CD4-positive, alpha-beta T cell treated with Interferon alpha-2 for 1 hour (primary cell): Measurements from ENCODE around the gene NCOR2.

Experiments
- DNase-seq, 2 donors: peaks; one replicate each; pipeline ENCODE4 v3.0.0-alpha.2; 2020 to 2022

Gene NCOR2

DNA sequence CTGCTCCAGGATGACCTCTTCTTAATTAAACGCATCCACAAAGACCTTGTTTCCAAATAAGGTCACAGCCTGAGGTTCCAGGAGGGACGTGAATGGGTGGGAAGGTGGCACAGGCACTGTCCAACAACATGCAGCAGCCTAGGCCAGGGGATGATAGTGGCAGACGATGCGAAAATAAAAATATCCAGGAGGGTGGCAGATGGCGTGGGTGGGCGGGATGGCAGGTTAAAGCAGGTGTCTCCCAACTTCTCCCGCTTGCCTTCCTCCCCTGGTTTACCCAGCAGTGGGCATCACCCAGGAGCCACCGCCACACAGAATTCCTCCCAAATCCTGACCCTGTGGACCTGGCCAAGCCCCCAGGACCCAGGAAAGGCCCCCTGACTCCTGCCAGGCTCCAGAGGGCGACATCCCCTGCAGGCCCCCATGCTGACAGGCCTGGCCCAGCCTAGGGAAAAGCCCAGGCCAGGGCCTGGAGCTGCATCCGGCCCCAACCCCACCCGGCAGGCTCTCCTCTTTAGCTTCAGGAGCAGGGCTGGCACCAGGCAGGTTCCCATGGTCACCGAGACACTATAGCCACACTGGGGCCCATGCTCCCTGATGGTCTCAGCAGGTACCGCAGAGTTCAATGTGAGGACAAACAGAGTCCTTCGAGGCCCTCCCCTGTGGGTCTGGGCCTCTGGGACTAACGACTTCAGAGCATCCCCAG is 9.7 kb downstream of the NCOR2 start:
- no peak for DNase-seq

DNA sequence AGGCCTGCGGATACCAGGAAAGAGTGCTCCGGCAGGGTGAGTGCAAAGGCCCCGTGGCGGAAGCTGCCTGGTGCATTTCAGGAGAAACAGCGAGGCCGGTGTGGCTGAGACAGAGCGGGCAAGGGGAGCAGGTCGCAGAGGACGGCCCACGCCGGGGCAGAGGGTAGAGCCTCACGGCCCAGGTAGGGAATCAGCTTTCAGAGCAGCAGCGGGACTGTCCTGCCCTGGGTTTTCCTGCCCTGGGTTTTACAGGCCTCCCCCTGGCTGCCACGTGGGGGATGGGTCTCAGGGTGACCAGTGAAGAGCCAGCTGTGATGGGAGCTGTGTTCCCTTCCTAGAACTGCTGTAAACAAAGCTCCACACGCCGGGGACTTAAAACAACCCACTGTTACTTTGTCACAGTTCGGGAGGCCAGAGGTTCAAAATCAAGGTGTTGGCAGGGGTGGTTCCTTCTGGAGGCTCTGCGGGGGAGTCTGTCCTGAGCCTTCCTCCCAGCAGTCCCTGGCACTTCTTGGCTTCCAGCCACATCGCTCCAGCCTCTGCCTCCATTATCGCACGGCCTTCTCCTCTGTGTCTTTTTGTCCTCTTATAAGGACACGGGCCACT is 10.4 kb downstream of the NCOR2 start:
- DNase-seq: no peak

DNA sequence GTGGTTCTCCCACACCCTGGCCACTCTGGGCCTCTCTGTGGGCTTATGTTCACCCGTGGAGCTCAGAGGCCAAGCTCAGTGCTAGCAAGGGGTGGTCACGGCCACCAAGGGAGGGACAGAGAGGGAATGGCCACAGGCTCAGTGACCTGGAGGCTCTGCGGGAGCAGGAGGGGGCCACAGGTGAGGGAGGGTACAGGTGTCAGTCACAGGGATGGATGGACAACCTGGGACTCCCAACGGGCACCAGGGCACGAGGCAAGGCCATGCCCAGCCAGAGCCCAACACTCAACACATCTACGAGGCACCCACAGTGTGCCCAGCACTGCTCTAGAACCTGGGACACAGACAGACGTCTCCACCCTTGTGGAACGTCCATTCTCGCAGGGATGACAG is 11.3 kb downstream of the NCOR2 start:
- DNase-seq: no peak

DNA sequence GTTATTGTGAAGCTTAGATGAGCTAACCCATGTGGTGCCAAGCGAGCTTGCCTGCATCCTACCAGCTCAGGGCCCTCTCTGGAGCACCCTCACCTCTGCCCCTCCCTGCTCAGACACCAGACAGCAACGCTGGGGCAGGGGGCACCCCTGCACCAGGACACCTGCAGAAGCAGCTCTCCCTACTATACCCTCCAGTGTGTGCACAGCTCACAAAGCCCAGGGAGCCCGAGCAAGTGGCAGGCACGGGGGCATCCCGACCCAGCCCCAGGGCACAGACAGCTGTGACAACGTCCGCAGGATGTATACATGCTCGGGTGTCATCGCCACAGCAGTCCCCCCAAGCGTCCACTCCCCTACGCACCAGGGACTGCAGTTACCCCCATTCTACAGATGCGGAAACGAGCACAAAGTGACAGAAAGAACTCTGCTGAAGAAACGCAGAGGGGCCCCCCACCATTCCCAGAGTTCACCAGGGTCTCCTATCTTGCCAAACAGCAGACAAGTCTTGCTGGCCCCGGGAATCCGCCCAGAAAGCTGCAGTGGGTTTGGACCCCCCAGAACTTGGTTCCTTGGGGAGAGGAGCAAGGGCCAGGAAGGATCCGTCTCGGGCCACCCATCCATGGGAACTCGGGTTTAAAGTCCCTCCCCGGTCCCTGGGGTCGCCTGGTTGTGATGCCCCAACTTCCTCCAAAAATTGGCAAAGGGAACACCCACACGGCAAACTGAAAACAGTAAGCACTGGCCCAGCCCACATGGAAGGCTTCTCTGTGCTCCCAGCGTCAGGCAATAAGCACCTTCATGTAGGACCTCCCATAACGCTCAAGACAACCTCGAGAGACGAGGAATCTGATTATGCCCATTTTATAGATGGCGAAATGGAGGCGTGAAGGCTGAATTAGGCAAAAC is 12.0 kb downstream of the NCOR2 start:
- DNase-seq: no peak

DNA sequence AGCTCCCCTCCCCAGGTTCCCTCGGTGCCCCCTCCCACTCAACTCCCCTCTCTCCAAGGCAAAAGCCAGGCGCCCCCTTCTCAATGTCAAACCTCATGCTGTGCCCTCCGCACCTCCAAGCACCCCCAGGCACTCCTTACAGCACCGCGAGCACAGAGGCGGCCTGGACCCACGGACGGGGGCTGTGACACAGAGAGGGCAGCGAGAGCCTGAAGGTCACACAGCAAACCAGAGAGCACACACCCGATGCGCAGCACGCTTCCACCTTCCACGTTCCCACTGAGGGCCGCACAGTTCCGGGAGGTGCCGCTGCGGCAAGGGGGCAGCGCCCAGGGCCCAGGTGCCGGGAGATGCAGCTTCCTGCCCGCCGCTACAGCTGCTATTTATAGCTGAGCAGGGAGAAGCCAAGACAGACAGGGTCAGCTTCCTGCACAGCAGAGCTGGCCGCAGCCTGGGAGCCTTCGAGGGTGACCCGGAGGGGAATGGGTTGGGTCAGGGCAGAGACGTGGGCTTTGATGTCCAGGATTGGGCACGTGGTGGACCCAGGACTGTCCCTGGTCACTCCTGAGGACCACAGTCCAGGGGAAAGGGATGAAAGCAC is 12.9 kb downstream of the NCOR2 start:
- no peak for DNase-seq

DNA sequence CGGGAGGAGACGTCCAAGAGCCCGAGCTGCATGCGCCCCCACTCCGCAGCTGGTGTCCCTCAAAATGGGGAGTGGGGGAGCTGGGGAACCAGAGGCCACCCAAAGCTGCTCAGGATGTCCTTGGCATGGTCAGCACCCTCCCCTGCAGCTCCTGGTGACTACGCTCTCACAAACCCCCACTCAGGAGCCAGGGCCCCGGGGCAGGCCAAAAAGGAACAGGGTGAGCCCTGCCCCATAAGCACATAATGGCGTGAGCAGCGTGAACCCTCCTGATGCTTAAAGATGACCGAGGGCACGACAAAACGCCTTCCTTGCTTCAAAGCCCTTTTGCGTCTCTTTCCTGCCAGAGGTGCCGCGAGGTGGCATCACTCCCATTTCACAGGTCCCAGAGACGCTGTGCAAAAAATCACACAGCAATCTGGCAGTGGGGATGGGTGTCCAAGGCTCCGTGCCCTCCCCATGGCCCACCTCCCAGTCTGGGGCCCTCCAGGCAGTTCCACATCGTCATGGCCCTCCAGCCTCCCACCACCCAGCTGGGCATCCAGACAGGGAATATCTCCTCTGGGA is 13.5 kb downstream of the NCOR2 start:
- no peak for DNase-seq

DNA sequence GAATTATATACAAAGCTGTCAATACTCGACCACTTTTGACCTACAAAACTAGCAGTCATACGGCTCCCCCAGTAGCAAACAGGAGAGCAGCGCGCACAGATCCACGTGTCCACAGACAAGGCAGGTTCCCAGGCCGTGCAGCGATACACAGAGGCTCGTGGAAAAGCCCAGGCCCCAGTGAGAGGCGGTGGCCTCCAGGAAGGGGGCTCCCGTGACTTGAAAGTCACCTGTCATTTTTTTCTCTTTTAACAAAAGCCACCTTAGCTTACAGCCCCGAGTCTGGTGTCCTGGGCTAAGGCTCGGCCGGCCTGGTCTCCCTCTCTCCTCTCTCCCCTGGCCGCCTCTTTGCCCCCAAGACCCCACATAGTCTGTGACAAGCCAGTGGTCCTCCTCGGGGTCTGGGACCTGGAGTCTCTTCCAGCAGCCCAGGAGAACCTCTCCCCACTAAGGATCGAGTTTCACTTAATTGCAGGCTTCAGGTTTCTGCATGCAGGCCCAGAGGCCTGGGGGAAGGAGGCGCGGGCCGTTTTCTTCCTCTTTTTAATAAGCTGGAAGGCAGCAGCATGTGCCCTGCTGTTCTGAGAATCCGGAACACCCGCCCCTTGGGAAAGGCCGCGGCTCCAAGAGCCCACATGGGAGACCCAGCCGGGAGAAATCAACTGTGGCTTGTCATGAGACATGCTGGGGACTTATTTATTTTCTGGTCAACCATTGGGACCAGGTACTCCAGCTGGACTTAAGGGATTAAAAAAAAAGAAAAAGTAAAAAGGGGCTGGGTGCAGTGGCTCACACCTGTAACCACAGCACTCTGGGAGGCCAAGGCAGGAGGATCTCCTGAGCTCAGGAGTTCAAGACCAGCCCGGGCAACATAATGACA is 15.9 kb downstream of the NCOR2 start:
- peak in 1 of 2 donors; percentile 51 for DNase-seq

DNA sequence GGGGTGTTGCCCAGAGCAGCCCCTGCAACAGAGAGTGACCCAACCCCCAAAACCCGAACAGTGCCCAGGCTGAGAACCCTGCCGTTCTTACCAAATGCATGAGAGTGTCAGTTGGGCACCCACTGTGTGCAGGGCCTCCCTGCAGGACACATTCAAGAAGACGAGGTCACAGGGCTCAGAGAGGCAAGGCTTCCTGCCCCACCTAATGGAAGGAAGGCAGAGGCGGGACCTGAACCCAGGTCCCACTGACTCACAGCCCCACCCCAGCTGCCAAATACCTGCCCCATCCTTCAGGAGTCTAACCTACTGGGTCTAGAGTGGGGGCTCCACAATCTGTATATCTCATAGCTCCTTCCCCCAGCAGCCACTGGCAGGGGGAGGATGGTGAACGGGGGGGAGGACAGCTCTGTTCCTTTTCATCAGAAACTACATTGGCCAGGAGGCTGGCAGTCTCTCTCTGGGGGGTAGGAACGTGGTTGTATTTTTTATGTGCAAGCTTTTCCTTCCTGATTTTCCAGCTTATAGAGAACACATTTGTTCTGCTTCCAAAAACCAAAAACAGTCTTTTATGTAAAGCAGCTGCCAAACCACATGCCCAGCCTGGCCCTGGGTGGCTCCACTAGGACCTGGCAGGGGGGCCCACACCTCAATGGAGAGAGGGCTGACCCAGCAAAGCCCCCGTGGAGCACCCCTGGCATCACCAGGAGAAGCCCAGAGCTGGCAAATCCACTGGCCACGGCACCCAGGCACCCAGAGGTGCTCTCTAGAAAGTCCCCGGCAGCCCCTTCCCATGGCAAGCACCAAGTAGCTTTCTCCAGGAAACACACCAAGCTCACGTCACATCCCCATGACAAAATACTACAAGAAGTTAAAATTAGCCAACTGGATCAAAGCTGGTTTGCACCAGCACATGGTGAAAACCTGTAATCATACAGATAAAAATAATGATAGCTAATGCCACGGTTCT is 17.0 kb downstream of the NCOR2 start:
- DNase-seq: no peak

DNA sequence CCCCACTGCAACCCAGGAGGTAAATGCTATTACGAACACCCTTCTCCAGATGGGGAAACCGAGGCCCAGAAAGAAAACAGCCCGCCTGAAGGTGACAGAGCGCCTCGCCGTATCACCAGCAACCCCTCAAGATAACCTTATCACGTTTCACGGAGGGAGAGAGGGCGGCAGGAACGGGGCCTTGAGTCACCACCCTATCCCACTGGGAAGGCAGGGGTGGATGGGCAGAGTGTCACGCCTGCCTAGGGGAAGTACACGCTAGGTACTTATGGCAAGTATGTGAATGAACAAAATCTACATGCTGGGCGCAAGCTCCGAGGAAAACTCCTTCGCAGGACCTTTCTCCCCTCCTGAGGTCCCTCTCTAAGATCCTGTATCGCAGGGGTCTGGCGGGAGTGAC is 17.8 kb downstream of the NCOR2 start:
- DNase-seq: no peak

DNA sequence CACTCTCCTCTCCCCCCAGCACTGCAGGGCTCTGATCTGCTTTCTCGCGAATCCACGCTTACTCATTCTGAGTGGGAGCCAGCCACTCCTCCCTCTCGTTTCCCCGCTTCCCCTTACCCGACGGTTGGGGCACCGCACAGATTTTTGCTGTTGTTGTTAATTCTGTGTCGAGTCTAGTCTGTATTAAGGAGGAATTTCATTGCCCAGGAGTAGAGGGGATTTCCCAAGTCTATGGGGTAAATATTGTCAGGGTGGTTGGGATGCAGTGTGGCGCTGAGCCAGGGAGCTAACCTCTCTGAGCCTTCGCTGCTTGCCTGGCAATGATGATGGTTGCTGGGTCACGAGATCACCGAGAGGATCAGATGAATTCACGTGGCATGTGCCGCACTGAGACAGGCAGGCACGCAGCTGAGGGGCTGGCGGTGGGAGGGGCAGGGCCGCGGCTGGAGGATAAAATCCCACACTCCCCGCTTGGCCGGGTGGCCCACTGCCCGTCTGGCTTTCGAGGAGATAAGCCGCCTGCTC is 18.5 kb downstream of the NCOR2 start:
- peak in 1 of 2 donors; percentile 30 for DNase-seq

DNA sequence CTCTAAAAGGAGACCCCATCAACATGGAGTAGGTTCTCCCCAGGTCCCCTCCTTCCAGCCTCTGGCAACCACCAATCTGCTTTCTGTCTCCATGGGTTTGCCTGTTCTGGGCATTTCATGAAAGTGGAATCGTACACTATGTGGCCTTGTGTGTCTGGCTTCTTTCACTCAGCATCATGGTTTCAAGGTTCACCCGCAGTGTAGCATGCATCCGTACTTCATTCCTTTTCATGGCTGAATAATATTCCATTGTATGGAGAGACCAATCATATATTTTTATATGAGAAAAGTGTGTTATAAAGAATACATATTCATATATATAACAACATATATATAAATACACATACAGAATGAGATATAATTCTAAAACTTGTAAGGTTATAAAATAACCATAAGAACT is 19.8 kb downstream of the NCOR2 start:
- DNase-seq: no peak

DNA sequence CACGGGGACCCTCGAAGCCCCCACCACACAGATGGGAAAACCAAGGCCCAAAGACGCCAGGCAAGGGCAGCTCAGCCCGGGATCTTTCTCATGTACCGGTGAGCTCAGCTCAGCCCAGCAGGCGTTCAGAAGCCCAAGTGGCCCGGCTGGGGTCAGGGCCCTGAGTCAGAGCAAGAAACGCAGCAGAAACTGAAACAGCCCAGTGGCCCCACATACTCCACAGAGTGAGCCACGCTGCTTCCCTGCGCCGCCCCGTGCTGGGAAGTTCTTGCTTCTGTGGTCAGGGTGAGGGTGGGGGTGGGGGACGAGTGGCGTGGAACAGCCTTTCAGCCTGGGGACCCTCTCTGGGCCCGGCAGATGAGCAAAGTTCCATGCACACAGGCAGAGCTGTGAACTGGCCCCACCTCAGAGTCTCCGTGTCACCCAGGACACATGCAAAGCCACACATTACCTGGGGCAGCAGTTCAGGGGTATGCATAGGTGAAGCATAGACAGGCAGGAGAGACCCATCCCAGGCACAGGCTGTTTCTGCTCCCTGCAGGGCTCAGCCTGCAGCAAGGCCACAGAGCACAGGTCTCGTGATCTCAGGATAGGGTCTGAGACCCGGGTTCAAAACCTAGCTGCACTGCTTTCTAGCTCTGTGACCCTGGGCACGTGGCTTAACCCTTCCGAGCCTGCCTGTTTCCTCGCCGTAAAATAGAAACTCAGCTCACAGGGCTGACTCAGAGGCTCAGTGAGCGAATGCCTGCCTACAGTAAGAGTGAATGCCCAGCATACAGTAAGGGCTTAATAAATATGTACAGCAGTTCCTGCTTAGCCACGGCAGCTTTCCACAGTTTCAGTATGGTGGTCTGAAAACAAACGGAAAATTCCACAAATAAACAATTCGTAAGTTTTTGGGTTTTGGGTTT is 21.6 kb downstream of the NCOR2 start:
- DNase-seq: peak; percentile 41 to 50

DNA sequence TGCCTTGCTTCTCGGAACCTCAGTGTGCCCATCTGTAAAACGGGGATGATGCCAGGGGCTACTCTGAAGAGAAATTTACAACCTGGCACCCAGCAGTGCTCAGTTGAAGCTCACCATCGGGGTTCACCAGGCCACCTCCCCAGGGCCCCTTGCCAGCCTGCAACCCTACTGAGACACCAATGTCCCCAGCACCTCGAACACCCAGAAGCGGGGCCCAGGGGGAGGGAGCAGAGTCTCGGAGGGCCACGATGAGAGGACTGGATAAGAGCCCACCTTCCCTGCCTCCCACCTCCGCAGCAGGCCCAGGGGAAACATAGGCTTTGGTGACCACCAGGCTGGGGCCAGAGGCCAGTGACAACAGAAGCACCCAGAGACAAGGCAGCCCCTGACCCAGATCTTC is 22.4 kb downstream of the NCOR2 start:
- DNase-seq: no peak

DNA sequence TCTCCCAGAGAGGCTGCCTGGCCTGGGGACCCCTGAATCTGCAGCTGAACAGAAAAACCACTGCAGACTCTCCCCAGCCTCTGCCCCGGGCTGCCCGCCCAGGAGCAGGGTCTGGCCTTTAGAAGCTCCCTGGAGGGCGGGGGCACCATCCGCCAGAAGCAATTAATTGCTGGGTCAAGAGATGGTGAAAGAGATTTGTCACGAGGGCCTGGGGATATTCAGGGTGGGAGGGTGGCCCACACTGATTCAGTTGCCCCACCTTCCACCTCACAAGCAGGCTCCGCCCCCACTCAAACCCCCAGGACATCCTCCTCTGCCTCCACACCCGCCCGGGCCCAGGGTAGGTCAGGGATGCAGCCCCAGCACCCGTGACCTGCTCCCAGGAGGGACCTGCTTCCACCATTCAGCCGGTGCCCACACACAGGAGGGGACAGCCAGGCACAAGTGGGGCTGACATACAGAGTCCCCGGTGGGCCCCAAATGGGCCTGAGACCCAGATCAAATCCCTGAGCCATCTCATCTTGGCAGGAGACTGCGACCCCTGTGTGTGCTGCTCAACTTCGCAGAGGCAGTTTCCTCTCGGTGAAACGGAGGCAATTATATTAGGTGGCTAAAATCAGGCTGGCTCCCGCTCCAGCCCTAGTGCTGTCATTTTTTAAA is 23.0 kb downstream of the NCOR2 start:
- no peak for DNase-seq

DNA sequence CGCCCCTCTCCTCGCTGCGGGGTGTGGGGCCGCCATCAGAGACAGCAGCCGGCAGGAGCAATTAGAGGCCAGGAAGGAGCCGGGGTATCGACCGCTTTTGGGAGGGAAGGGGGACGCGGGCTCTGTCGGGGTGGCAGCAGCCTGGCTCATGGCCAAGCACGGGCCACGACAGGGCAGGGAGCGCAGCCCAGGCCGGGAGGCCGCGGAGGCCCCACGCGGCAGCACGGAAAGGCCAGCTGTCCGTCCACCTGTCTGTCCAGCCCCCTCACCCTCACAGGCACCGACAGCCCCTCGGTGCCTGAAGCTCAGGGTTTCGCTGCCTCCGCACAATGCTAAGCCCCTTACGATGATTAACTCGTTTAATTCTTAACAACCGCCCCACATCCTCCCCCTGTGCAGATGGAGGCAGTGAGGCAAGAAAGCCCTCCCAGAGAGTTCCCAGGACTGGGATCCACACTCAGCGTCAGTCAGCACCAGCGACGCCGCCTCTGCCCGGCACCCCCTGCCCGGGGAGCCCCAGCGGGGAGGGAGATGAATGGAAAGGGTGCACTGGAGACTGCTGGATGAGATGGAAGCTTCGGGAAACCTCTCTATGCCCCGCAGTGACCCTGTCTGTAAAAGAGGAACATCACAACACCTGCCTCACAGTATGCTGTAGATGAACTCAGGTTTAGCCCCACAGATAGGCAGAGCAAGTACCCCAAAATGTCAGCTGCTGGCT is 23.7 kb downstream of the NCOR2 start:
- no peak for DNase-seq

DNA sequence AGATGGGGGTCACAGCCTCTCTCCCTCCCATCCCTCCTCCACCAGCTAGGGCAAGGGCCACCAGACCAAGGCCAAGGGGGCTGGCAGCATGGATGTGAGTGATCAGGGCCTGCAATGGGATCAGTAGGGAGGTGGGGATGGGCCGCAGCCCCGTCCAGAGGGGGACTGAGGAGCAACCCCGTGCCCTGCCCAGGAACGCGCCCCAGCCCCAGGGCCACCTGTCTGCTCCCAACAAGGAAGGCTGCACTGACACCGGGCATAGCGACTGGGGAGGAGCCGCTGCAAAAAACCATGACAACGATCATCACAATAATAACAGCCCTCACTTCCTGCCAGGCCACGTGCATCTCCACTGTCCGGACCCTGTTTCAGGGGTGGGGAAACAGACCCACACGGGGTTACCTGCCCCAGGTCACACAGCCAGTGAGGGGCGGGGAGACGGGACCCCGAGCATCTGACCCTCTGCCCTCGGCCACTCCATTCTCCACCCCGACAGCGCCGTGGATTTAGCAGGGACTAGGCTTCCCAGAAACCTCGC is 24.3 kb downstream of the NCOR2 start:
- peak; percentile 36 to 45 for DNase-seq

DNA sequence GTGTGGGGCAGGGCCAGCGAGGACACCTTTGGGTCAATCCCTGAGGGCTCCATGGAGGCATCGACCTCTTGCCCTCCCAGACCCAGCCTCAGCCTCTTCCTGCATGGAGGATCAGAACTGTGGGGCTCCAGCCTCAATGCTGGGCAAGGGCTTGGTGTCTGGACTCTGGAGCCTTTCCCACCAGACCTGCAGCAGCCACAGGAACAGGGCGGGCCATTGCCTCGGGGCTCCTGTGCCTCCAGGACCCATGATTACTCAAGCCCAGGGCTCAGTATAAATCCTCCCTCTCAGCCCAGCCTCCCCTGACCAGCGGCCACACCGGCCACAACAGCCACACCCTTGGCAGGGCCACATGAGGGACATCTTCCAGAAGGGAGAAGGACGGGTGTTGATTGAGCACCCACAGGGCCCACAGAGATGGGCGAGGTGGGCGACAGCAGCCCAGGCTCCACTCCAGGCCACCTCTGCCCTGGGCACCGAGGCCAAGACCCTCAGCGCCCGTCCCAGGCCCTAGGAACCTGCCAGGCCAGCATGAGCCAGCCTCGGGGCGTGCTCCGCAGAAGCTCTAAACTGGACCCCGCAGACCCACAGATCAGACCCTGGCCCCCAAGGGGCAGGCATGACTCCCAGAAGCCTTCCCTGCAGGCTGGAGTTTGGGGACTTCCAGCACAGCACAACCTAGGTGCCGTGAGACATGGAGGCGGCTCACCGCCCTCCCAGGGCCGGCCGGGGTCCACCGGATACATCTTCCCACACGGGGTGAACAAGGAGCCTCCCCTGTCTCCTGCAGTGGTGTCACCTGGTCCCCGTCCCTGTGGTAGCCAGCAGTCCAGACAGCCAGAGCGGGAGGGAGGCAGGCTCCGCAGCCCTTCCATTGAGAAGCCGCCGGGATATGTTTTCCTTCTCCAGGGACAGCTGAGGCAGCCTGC is 25.1 kb downstream of the NCOR2 start:
- no peak for DNase-seq
